Activated T-cell treated with anti-CD3 and anti-CD28 coated beads, Interleukin-2, amount 50 U/mL, for 72 hours (primary cell): Measurements from ENCODE around the gene PRAC1. TPM values are rescaled to one million over a fixed set of nuclear protein-coding genes. Genes with fewer than 3 reads are reported as not detected.
A peak's percentile ranks its signal among the peaks of the same experiment; 100 is the strongest.

Source experiments
- ATAC-seq, 2 donors: fragments of 150-1000 bp; cut with Tn5 transposase; replicated peaks in 1 of 2; 2 replicates each; pipeline ENCODE4 v1.10.0; 2021; ENCODE audit warnings: moderate library complexity in 2 of 2, mild to moderate bottlenecking in 1 of 2
- DNase-seq, 2 donors: peaks; one replicate each; pipeline ENCODE4 v3.0.0; 2021 to 2022; ENCODE audit warnings: mixed read lengths in 1 of 2
- H3K27ac Mint-ChIP-seq: one replicate; pipeline ENCODE4 v1.8.0; 2022; ENCODE audit warnings: mild to moderate bottlenecking, moderate library complexity, mixed read lengths
- H3K27me3 Mint-ChIP-seq: one replicate; pipeline ENCODE4 v1.8.0; 2022; ENCODE audit warnings: low read depth, mixed read lengths
- H3K36me3 Mint-ChIP-seq, 2 donors: one replicate each; pipeline ENCODE4 v1.8.0; 2022; ENCODE audit warnings: mixed read lengths in 2 of 2, mild to moderate bottlenecking in 1 of 2; ENCODE audit not compliant: insufficient read depth in 2 of 2
- H3K4me1 Mint-ChIP-seq: one replicate; pipeline ENCODE4 v1.8.0; 2022; ENCODE audit warnings: low read depth, mixed read lengths
- H3K4me3 Mint-ChIP-seq, 2 donors: one replicate each; pipeline ENCODE4 v1.8.0; 2022; ENCODE audit warnings: mild to moderate bottlenecking in 2 of 2, mixed read lengths in 2 of 2, moderate library complexity in 2 of 2
- H3K9me3 Mint-ChIP-seq, 2 donors: one replicate each; pipeline ENCODE4 v1.8.0; 2022; ENCODE audit warnings: mixed read lengths in 2 of 2
- total RNA-seq, 2 donors: library from RNA; stranded (reverse); gene quantifications; one replicate each; pipeline ENCODE4 v1.2.3, GENCODE V29; 2022

The PRAC1 gene
- total RNA-seq, 2 donors from 2014 or later: not detected

GRCh38 chr17:48752399-48753288 is 30.3 kb upstream of the PRAC1 start:
- Mint-ChIP-seq H3K4me1 (peaks cover 15% of the 10 kb centered on the region), H3K27ac (no peak overlapping the region), H3K4me3 (peak overlapping the region in 1 of 2 donors; percentile 12), H3K36me3 (peaks cover 2 to 3% of the 10 kb centered on the region in 2 donors), H3K27me3 (peaks cover 92% of the 10 kb centered on the region), H3K9me3 (no peaks in the 10 kb centered on the region)
- ATAC-seq (no peak), DNase-seq (no peak)

GRCh38 chr17:48751733-48752398 is 29.5 kb upstream of the PRAC1 start:
- ATAC-seq (no peak), DNase-seq (no peak)
- Mint-ChIP-seq H3K9me3 (no peaks in the 10 kb centered on the region), H3K4me1 (peaks cover 15% of the 10 kb centered on the region), H3K27ac (no peak overlapping the region), H3K4me3 (no peak overlapping the region), H3K36me3 (peaks cover 2 to 3% of the 10 kb centered on the region in 2 donors), H3K27me3 (peaks cover 94% of the 10 kb centered on the region)

DNA sequence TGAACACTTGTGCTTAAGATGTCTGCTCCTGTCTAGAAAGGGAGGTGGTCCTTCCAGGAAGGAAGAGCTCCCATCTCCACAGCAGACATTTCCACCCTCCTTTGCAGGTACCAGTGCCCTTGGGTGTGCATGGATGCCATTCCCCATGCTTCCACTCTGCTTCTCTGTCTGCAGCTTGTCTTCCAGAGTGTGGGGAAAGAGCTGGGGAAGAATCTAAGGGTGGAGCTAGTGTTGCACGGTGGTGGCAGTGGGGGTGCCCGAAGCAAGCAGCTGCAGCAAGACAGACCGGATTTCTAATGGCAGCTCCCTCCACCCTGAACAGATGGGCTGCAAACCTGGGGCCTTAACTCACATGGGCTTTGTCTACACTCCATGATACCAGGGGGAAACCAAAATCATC is 28.9 kb upstream of the PRAC1 start:
- ATAC-seq: no peak
- peaks cover 94% of the 10 kb centered on the region for H3K27me3 Mint-ChIP-seq
- H3K27ac Mint-ChIP-seq: no peak overlapping the region
- no peaks in the 10 kb centered on the region for H3K9me3 Mint-ChIP-seq
- H3K36me3 Mint-ChIP-seq: peaks cover 2 to 3% of the 10 kb centered on the region in 2 donors
- H3K4me1 Mint-ChIP-seq: peaks cover 15% of the 10 kb centered on the region
- no peak for DNase-seq
- no peak overlapping the region for H3K4me3 Mint-ChIP-seq

DNA sequence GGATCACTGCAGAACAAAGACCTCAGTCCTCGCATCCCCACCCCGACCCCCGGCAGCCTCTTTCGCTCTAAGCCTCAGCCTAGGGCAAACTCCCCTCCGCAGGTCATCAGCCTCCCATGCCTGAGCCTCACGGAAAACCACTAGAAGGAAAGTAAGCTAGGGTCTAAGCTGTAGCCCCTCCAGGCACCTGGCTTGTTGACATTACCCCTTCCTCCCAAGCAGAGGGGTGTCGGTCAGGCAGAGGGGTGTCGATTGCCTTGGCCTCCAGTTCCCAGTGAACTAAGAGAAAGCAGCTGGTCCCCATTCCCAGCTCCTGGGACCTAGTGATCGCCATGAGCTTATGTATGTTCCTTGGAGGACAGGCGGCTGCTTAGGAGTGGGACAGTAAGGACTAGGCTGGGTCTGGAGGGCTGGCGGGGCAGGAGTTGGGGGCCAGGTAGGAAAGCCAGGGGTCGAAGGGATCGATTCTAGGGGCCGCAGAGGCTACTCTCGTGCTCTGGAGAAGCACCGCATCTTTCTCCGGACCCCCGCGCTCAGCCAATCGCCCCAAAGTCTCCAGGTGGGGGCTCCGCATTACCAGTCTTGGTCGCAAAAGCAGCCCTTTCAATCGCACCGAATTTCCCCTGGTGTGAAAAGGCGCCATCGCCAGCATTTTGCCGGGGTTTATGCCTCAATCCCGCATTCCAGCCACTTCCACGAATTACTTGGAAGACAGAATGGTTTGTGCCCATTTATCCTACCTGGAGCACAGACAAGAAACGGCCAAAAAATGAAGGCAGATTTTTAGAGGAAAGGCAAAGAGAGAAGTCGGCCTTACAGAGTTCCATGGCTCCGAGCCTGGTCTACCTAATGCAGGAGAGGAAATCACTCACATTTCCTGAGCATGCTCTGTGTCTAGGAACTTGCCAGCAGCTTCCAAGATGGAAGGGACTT is 27.6 kb upstream of the PRAC1 start:
- H3K36me3 Mint-ChIP-seq: peaks cover 2 to 3% of the 10 kb centered on the region in 2 donors
- DNase-seq (no peak), ATAC-seq (no peak)
- H3K27ac Mint-ChIP-seq: peak overlapping the region; percentile 79
- H3K4me1 Mint-ChIP-seq: peaks cover 15% of the 10 kb centered on the region
- H3K4me3 Mint-ChIP-seq: no peak overlapping the region
- peaks cover 94% of the 10 kb centered on the region for H3K27me3 Mint-ChIP-seq
- no peaks in the 10 kb centered on the region for H3K9me3 Mint-ChIP-seq

DNA sequence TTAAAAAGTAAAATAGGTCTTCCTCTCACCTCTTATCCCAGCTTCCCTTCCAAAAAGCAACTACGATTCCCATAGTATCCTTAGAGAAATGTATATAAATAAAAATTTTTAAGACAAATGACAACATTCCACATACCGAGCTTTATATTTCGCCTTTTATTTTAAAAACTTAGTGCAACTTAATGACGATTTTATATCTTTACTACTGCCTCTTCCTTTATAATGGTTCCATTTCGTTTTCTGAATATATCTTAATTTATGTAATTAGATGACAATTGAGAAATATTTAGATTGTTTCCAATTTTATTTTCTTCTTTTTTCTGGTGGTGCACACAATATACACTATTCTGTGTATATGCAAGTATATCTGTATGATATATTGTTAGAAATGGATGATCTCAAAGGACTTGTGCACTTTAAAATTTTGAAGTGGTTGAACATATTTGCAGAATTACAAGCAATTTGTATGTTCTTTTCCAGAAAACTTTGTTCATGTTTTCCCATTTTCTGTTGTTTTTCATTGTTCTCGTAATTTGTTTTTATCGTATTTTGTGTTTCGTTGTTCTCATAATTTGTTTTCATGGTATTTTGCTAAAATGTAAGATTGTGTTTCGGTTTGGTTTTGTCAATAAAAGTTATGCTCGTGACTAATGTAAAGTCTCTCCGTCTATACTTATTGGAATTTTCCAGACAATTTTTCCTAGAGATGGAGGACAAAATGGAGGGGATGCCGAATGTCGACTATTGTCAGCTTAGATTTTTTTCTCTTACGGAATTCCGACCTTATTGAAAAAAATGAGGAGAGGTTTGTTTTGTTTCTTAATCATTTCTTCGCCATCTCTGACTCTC is 26.6 kb upstream of the PRAC1 start:
- Mint-ChIP-seq H3K36me3 (peaks cover 2 to 3% of the 10 kb centered on the region in 2 donors), H3K4me1 (peaks cover 12% of the 10 kb centered on the region), H3K4me3 (no peak overlapping the region), H3K27me3 (peaks cover 95% of the 10 kb centered on the region), H3K9me3 (no peaks in the 10 kb centered on the region), H3K27ac (peak overlapping the region; percentile 79)
- DNase-seq: no peak
- ATAC-seq: no peak

DNA sequence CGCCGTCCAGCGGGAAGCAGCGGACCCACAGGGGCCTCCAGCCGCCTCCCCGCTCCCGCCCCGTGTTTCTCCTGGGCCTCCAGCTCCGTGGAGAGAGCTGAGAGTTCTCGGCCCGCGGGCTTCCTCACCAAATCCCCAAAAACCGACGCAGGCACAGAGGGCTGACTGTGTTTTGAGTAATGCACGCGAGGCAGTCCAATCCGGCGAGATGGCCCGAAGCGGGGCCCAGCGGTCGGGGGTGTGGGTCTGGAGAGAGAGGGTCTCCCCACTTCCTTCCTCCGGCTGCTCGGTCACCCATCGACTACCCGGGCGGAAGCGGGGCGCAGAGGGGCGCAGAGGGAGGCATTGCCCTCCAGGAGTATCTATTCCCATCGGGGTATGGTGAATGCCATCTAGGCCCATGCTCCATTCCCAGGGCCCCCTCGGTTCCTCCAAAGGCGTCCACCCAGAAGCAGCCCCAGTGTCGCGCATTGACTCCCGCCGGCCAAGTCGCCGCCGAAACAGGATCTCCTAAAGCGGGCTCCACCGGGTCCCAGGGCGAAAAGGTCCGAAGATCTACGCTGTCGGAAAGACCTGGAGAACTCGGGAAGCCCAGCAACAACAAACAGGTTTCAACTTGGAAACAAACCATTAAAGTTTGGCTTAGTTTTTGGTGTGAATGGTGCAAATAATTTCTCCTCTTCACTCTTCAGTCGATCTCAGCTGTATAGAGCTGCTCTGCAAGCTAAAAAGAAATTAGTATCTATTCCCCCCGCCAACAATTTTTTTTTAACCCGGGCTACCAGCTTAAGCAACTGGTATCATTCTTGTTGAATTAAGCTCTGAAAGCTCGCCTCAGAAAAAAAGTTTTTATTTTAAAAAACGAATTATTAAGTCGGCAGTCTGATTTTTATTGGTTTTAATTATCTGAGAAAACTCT is 25.4 kb upstream of the PRAC1 start:
- DNase-seq (no peak), ATAC-seq (no peak)
- Mint-ChIP-seq H3K27ac (no peak overlapping the region), H3K36me3 (peaks cover 2 to 3% of the 10 kb centered on the region in 2 donors), H3K27me3 (peaks cover 95% of the 10 kb centered on the region), H3K4me1 (no peaks in the 10 kb centered on the region), H3K9me3 (no peaks in the 10 kb centered on the region), H3K4me3 (peak overlapping the region in 1 of 2 donors; percentile 6)

DNA sequence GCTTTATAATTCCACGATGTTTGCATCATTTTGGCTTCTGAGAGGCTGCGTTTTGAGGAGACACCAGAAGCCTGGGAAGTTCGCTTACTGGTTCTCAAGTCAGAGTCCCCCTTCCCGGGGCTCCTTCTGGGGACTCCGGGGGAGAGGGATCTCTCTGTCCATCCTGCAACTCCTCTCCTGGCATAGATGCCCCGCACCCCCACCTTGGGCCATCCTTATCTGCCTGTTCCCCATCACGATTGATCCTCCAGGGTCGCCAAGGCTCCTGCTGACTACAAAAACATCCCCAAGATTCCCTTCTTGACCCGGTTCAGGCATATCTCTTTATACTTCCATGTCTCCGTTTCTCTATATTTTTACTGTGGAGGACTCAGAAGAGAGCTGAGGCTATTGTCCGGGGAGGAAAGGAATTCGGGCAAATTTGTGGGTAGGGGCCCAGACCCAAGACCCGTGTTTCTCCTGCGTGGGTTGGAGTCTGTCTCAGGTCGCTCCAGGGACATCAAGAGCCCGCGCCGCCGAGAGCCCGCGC is 24.7 kb upstream of the PRAC1 start:
- no peak for ATAC-seq
- Mint-ChIP-seq H3K9me3 (no peaks in the 10 kb centered on the region), H3K27ac (peak overlapping the region; percentile 40), H3K4me3 (no peak overlapping the region), H3K4me1 (no peaks in the 10 kb centered on the region), H3K36me3 (peaks cover 2 to 3% of the 10 kb centered on the region in 2 donors), H3K27me3 (peaks cover 95% of the 10 kb centered on the region)
- no peak for DNase-seq

DNA sequence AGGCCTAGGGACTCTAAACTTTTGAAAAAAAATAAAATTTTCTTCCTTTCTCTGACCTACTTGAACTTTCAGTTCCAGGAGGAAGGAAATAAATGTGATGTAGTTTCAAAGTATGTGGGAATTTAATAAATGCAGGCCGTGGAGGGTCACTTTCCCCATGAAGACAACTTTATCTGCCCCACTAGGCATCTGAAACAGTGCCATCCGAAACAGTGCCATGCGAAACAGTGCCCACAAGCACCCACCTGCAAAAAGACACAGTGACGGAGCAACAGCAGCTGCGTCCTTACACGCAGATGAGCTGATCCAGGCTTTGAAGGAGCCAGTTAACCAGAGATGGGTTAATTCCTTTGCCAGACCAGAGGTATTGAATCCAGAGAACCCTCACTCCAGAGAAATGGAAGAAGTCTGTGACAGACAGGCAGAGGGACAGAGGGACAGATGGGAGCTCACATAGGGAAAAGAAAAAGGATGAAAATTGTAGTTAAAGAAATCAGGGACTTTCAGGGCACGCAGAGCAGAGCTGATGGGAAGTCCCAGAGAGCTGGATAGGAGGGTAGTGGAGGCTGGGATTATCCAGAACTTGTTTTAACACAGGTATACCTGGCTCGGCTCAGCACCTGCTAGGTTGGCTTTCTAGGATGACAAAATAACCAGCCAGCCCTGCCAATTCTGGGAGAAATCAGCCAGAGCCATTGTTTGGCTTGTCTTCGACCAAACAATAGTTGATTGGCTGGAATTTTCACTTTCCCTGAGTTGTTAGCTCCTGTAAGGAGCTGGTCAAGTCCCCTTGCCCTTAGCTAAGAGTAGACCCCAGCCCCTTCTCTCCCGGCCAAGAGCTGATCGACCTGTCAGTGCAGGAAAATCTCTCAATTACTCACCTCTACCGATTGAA is 23.3 kb upstream of the PRAC1 start:
- Mint-ChIP-seq H3K9me3 (no peaks in the 10 kb centered on the region), H3K4me3 (no peak overlapping the region), H3K27me3 (peaks cover 97% of the 10 kb centered on the region), H3K4me1 (no peaks in the 10 kb centered on the region), H3K36me3 (peaks cover 2 to 3% of the 10 kb centered on the region in 2 donors), H3K27ac (peak overlapping the region; percentile 30)
- ATAC-seq (no peak), DNase-seq (no peak)

DNA sequence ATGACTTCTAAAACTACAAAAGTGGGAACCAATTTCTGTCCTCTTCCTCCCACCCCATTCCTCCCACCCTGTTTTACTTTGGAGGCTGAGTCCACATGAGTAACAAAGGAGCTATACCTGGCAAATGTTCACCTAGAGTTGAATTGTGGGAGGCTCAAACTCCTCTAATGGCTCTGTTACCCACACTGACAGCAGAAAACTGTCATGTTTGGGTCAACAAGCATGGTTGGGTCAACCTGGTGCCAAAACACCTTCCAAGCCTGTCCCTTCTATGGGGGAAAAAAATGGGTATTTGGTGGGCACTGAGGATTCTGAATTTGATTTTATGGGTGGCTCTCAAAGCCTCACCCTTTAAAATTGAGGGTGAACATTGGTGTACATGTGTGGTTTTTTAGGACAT is 18.2 kb upstream of the PRAC1 start:
- Mint-ChIP-seq H3K27me3 (peaks cover 95% of the 10 kb centered on the region), H3K9me3 (no peaks in the 10 kb centered on the region), H3K36me3 (peaks cover 0 to 2% of the 10 kb centered on the region in 2 donors), H3K27ac (no peak overlapping the region), H3K4me1 (peaks cover 9% of the 10 kb centered on the region), H3K4me3 (no peak overlapping the region)
- DNase-seq (no peak), ATAC-seq (no peak)

DNA sequence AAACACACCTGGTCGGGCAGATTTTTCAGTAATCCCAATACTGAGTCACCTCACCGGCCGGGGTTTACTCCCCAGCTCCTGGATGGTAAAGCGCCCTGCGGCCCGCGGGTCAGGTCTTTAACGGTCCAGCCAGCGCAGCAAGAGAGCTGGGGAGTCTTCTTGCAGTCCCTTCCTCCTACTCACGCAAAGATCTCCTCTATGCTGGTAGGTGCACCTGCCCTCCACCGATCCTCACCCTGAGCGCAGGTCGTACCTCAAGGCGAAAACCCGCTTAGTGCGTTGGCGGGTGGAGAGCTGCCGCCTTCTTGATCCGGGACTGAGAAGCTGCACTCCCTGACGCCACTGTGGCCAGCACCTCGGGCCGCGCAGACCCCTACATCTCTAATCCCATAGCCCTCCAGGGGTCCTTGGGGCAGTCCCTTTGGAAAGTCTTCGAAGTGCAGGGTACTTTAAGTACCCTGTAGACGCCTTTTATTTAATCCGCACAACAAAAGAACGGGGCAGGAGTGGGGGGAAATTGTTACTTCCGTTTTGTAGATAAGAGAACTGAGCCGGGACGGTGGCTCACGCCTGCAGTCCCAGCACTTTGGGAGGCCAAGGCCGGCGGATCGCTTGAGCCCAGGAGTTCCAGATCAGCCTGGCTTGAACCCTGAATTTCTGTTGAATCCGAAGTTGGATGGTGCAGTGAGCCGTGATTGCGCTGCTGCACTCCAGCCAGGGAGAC is 16.6 kb upstream of the PRAC1 start:
- Mint-ChIP-seq H3K9me3 (no peaks in the 10 kb centered on the region), H3K36me3 (peaks cover 0 to 2% of the 10 kb centered on the region in 2 donors), H3K27ac (no peak overlapping the region), H3K4me1 (peaks cover 12% of the 10 kb centered on the region), H3K4me3 (peak overlapping the region; percentile 67 to 77), H3K27me3 (peaks cover 96% of the 10 kb centered on the region)
- ATAC-seq: no peak
- DNase-seq: no peak
